Measurements from ENCODE around the gene PTPRG.
"Not testable (repeated sequence)": the region's sequence is repeated elsewhere in the genome, so short reads cannot be mapped to it uniquely, and the experiment has no call there.

Gene PTPRG

DNA sequence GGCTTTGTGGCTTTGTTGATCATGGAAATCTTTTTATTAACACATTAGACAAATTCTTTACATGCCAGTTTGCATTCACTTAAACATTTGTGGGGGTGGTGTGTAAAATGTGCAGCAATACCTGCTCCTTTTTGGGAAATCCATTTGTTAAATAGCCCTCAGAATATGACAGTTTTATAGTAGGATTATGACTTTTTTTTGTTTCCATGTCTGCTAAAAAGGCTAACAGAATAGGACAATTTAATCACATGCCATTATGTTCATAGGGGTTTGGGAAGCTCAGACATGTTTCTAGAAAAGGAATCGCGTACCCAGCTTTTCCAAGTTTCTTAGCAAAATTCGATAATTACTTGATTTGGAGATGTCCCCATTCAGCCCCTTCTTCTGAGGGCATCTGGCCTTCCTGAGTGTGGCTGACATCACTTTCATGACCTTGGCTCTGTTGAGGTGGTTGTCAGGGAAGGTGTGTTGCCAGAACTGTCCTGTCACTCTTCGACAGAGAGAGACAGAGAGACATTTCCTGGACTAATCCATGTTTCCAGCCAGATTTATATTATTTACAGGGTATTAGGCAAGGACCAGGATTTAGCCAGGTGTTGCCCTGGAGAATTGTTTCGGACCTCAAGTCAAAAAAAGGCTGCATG lies 126.4 kb downstream of the PTPRG start:
- no peak for DNase-seq

- DNase-seq = no peak
These were observed 127.1 kb downstream of the PTPRG start for GRCh38 chr3:61688307-61688984.

- no peak for DNase-seq
These were observed 128.6 kb downstream of the PTPRG start for GRCh38 chr3:61690016-61690415.

DNA sequence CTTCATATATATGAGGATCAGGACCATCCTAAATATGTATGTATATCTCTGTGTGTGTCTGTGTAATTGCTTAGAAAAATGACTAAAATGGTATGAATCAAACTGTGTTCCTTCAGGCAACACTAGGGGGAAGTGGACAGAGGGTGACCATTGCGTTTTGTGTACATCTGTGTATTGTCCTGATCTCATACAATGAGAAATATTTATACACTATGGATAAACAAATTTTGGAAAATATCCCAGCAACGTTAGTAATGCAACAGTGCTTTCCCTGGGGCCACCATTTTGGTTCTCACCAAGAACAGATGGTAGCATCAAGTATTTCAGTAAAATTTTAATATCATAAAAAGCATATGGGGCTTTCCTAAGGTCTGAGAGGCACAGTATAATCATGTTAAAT lies 130.1 kb downstream of the PTPRG start:
- no peak for DNase-seq

GRCh38 chr3:61697301-61697700 lies 135.9 kb downstream of the PTPRG start:
- DNase-seq = no peak

DNA sequence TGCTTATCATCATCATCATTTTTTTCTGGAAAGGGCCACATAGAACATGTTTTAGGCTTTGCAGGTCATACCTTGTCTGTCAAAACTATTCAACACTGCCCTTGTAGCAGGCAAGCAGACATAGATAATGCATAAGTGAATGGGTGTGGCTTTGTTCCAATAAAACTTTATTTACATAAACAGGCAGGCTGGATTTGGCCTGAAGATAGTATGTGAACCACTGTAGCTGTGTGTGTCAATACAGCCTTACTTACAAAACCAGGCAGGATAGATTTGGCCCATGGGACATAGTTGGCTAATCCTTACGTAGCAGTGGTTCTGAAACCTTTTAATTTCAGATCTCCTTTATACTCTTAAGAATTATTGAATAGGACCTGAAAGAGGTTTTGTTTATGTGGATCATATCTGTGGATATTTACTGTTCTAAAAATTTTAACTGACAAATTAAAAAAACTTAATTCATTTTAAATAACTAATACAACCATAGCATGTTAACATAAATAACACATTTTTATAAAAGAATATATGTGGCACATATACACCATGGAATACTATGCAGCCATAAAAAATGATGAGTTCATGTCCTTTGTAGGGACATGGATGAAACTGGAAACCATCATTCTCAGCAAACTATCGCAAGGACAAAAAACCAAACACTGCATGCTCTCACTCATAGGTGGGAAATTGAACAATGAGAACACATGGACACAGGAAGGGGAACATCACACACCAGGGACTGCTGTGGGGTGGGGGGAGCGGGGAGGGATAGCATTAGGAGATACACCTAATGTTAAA lies 137.1 kb downstream of the PTPRG start:
- not testable (repeated sequence) for DNase-seq

DNA sequence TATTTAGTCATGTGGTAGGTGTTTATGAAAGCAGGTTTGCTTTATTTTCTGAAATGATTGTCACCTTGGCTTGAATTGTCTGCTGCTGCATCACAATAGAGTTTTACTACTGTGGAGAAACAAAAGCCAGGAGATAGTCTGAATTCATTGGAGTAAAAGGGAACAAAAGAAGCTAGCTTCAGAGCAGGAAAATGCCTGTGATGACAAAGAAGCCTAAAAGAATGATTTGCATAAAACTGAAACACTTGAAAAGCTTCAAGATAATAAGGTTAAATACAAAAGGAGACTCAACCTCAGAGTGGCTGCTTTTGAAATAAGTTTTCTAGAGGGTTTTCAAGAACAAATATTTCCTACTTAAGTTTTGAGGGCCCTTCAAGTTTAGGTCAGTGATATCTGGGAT lies 138.3 kb downstream of the PTPRG start:
- DNase-seq = no peak

DNA sequence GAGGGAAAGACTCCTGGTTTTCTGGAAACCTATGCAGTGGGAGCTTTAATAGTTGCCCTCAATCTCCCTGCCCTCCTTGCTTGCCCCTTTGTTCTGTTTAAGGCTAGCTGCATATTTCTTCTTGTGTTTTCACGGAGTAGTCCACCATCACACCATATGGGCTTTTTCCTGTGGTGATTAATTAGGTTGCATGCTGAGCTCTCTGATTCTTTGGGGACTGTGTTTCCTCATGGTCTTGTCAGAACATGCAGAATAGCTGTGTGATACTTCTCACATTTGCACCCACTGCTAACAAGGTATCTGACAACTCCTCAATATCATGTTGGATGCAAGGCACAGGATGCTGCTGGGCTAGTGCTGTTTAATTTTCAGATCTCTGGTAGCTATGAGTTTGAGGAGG lies 139.6 kb downstream of the PTPRG start:
- no peak for DNase-seq

- DNase-seq = no peak
These were observed 141.1 kb downstream of the PTPRG start for GRCh38 chr3:61702453-61702852.

GRCh38 chr3:61704807-61705206 lies 143.4 kb downstream of the PTPRG start:
- DNase-seq = no peak

GRCh38 chr3:61707492-61707891 lies 146.1 kb downstream of the PTPRG start:
- DNase-seq = no peak

DNA sequence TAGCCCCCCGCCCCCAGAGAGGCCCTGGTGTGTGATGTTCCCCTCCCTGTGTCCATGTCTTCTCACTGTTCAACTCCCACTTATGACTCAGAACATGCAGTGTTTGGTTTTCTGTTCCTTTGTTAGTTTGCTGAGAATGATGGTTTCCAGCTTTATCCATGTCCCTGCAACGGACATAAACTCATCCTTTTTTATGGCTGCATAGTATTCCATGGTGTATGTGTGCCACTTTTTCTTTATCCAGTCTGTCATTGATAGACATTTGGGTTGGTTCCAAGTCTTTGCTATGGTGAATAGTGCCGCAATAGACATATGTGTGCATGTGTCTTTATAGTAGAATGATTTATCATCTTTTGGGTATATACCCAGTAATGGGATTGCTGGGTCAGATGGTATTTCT lies 149.5 kb downstream of the PTPRG start:
- DNase-seq = not testable (repeated sequence)

- DNase-seq = no peak
These were observed 152.9 kb downstream of the PTPRG start for GRCh38 chr3:61714225-61714624.

DNA sequence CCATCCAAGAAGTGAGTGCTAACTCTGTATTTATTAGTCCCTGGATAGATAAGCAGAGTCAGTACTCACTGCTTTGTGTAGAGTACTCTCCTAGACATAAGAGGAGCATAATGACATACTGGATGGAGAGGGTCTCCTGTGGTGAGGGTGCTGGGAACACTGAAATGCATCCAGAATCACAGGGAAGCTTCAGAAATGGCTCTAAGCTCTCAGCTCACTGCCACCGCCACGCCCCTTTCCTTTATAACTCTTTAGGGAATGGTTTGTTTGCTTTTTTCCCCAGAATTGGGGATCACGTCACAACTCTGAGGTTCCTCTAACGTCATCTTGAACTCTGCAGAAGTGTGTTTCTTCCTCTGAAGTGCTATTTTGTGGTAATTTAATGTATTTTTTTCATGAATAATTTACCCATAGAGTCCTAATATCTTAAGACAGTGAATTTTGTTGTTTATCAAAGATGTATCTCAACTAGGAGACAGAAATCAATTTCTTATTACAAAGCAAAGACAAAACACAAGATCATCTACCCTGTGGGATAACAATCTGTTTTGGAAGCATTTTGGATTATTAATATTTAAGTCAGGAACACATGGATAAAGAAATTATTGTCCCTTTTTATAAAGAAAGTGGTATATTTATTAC lies 154.6 kb downstream of the PTPRG start:
- no peak for DNase-seq

DNA sequence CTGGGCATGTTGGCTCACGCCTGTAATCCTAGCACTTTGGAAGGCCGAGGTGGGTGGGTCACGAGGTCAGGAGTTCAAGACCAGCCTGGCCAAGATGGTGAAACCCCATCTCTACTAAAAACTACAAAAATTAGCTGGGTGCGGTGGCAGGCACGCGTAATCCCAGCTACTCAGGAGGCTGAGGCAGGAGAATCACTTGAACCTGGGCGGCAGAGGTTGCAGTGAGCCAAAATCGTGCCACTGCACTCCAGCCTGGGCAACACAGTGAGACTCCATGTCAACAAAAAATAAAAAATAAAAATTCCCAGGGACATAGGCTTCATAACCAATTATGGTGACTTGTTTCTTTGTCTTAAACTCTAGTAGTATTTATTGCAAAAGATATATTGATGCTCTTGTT lies 155.3 kb downstream of the PTPRG start:
- DNase-seq = not testable (repeated sequence)

- DNase-seq = peak; percentile 34
These were observed 157.2 kb downstream of the PTPRG start for GRCh38 chr3:61718565-61718964.

- no peak for DNase-seq
These were observed 158.1 kb downstream of the PTPRG start for GRCh38 chr3:61719278-61719977.

DNA sequence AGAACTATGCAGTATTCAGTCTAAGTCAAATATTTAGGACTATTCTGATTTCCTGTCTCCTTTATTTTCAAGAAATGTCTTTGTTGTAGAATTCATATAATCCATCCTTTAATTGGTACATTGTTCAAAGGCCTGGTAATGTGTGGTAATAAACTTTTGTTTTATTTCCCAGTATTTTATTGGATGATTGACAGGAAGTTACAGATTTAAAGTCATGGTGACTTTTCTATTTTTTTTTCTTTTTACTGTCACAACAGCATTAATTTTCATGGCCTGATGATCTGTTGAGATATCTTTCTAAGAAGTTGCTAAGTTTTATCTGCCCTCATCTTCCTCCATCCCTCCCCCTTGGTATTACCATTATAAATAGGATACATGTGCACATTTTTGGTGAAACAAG lies 161.7 kb downstream of the PTPRG start:
- no peak for DNase-seq

DNA sequence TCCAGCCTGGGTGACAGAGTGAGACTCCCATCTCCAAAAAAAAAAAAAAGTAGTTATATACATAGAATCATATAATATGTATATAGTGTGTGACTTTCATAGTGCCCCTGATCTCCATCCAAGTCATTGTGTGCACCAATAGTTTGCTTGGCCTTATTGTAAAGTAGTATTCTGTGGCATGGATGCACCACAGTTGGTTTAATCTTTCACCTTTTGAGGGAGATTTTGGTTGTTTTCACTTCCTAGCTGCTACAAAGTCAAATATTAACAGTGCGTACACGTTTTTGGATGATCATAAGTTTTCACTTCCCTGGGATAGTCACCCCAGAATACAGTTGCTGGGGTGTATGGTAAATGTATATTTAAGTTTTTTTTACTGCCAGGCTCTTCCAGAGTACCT lies 162.8 kb downstream of the PTPRG start:
- no peak for DNase-seq

GRCh38 chr3:61724801-61725200 lies 163.4 kb downstream of the PTPRG start:
- DNase-seq = no peak

DNA sequence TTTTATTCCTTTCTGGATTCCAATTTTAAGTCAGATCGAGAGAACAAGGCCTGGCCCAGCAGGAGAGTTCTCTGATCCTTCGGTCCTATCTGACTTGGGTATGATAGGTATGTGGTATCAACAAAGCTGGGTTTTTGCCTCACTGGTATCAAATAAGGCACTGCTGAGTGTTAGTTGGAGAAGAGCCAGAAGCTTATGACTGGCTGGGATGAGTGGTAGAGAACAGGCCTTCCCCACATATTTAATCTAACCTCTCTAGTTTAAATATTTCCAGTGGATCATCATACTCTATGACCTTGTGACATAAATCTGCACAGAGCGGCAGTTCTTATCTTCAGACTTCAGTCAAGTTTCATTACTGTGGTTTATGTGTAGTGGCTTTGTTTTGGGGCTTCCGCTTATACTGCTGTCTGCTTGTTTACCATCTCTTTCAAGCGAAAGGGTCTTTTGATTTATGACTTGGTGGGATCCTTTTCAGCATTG lies 164.5 kb downstream of the PTPRG start:
- DNase-seq = no peak

DNA sequence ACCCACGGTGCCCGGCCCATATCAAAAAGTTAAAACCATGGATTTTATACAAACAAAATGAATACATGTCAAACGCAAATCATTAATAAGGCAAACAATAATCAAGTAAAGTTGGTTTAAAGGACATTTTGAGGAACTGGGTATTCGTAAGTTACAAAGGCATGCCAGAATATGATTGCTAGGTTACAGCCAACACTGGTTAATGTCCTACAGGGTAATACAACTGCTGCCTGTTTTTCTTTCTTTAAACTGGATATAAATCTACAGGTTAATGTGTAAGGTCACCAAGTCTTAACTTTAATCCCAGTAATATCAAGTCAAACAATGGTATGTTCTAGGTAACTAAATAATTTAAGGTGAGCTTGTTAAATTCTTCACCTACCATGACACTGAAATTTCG lies 166.1 kb downstream of the PTPRG start:
- DNase-seq = no peak

All from NCI-H2029 treated with DMSO at 0.1 percent for 48 hours (cell line).